ENCODE data around the gene HECTD4.
"Not testable (repeated sequence)": the region's sequence is repeated elsewhere in the genome, so short reads cannot be mapped to it uniquely, and the experiment has no call there.

The HECTD4 gene

DNA sequence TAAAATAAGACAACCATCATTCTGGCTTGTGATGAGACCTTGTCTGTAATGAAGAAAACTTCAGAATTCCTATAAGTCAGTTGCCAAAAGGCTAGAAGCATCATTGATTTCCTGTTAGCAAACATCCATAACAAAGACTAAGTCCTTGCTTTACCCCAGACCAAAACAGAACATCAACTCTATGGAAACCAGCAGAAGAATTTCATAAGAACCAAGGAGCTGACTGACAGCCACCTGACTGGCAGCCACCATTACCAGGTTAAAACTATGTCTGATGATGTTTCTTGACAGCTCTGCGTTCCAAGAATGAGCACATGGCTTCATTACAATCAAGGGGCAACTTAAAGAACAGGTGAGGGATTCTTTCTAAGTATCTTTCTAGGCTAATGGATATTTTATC is 29.3 kb downstream of the HECTD4 start:
- no peak for DNase-seq

DNA sequence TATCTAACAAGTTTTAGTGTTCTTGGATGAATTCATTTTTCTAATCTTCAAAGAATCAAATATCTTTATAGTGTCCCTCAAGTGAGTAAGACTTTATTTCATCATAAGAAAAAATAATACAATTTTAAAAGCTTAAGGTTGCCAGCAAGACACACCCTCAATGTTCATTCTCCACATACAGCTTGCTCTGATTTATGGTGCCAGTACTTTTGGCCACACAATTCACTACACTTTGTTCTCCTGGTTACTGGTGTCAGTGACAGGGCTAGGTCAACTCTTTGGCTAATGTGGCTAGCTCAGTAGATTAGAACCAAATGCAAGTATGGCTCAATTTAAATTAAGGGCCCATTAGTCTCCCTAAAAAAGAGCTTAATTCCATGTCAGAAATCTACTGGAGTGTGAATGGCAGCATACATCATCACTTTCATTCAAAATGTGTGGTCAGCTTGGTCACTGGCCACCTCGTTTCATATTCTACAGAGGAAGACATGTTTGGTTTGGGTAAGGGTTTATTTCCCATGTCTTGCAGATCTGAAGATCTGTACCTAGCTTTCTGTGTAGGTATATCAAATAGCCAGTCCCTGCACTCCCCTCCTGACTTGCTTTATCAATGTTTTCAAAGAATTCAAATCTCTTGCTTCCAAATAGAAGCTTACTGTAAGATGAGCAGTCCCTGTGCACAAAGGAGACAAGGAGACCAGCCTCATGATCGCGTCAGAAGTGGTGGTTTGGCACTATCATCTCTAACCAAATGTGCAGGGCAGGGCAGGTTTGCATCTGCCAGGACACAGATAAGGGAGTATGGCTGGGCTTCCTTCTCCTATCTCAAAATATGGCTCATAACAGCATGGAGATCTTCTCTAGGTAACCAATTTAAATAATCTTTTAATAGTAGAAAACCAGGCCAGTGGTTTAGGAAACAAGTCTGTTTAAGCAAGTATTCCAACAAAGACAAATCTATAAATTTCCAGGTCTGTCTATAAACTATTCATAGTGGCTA is 31.3 kb downstream of the HECTD4 start:
- DNase-seq: no peak

DNA sequence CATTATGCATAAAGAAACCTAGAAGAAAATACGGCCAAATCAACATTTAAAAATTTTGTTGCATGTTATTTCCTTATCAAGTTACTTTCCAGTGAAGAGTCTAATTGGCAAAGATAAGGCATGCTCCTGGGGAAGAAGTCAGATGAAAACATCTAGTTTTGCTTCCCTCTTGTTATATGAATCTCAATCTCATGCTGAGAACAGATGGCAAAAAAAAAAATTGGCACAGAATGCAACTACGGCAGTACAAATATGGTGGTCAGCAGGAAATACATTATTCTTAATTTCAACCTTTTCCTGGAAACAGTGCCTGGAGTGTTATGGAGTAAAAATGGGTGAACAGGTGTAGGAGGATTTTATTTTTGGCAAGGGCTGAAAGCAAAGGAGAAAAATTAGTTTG is 32.8 kb downstream of the HECTD4 start:
- DNase-seq: no peak

DNA sequence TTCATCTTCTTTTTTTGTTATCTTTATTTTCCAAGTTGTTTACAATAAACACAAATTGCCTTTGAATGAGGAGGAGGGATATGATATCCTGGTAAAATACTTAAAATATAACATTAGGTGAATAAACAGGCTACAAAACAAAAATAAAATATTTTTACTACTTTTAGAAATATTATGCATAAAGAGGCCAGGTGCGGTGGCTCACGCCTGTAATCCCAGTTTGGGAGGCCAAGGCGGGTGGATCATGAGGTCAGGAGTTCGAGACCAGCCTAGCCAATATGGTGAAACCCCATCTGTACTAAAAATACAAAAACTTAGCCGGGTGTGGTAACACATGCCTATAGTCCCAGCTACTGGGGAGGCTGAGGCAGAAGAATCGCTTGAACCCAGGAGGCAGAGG is 33.3 kb downstream of the HECTD4 start:
- not testable (repeated sequence) for DNase-seq

DNA sequence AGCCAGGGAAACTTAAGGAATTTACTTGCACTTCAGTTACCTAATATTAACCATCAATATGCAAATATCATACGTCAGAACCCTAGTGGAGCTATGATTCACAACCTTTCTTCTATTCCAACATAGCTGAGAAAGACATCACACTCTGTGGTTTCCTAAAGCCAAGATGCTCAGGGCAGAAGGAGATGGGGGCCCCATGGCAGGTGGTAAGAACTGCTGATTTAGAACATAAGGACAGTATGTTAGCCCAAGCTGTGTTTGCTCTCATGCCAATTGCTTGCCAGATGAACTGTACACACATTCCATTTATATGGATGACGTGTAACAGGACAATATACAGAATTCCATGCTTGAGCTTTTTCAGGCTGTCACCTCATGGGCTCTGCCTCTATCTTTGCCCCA is 34.6 kb downstream of the HECTD4 start:
- peak in 1 of 2 donors; percentile 7 for DNase-seq

DNA sequence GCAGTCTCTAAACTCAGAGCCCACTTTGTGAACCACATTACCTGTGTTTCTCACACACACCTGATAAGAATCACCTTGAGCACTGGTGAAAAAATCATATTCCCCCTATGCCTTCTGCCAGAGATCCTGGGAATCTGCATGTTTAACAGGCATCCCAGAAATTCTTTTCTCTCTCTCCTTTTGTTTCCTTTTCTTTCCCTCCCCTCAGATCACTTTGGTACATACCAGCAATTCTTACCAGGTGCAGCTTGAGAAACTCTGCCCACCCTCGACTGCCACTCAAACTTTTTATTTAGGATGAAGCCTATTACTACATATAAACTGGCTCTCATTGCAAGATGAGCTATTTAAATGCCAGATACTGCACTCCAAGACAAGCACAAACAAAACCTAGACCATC is 36.0 kb downstream of the HECTD4 start:
- no peak for DNase-seq

DNA sequence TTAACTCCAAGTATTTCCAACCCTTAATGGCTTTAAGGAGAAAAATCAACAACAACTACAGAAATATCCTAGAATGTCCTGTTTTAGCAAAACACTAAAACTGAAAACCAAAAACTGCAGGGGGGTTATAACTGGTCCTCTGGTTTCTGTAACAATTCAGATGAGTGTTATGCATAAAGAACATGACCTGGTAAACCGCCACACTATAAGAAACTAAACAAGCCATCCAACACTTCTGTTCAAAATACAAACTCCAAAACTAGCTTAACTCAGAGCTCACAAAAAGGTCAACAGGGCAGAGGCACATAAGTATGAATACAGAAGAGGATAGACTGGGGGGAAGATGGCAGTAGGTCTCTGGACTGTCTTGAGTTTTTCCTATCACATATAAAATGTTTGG is 38.0 kb downstream of the HECTD4 start:
- DNase-seq: no peak

DNA sequence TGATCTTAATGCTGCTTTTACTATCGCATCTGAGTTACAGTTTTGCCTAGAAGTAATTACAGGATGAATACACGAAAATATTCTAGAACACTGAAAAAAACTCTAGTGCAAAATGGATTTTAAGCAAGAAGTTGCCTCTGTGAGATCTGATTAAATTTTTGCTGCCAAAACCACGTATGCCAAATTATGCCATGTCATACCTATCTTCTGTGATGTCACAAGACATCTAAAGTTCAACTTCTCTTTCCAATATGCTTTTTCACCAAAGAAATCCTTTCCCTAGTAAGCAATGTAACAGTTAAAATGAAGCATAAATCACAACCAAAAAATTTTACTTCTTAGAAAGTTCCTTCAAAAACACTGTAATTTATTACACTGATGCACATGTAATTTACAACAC is 39.6 kb downstream of the HECTD4 start:
- no peak for DNase-seq

DNA sequence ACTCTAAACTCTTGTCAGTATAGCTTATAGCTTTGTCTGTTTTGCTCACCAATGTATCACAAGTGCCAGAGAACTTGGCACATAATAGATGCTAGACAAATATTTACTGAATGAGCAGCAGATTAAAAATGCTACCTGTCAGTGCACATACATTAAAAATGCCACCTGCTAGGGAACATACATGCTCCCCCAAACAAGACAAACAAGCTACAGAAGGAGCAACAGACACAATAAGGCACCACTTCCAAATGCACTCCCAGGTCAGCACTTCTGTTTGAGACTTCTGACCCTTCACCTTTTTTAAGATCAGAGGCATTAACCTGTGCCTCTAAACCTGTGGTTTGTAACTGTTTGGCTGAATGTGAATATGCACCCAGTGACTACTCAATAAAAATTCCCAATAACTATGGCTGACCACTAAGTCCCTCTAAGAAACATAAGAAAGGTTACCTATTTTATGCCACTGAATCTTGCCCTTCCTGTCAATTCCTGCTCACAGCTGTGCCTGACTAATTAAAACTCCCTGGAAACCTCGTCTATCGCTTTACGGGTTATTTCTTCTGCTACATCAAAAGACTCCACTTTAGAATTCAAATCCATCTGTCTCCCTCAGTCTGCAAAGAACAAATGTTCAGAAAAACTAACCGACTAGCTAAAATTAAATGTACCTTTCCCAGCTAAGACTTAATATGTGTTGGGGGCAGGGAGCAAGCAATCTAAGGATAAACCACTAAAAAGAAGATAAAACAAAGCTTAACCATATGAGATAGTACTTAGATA is 41.0 kb downstream of the HECTD4 start:
- no peak for DNase-seq

DNA sequence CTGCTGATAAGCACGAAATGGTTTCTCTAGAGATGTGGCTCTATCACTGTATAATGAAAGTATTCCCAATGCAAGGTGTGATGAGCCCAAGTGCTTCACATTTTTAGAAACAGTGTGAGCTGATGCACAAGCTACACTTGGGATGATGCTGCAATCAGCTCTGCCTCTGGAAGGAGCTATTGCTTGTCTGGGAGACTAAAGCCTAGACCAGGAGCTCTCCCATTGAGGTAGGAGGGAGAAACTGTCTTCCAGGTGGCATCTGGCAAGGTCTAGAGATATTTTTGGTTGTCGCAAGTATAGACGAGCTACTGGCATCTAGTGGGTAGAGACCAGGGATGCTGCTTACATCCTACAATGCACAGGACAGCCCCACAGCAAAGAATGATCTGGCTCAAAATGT is 42.0 kb downstream of the HECTD4 start:
- no peak for DNase-seq

DNA sequence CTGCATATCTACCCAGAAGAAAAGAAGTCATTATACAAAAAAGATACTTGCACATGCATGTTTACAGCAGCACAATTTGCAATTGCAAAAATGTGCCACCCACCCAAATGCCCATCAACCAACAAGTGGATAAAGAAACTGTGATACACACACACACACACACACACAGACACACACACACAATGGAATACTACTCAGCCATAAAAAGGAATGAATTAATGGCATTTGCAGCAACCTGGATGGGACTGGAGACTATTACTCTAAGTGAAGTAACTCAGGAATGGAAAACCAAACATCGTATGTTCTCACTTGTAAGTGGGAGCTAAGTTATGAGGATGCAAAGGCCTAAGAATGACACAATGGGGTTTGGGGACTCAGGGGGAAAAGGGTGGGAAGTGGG is 47.2 kb downstream of the HECTD4 start:
- DNase-seq: not testable (repeated sequence)

DNA sequence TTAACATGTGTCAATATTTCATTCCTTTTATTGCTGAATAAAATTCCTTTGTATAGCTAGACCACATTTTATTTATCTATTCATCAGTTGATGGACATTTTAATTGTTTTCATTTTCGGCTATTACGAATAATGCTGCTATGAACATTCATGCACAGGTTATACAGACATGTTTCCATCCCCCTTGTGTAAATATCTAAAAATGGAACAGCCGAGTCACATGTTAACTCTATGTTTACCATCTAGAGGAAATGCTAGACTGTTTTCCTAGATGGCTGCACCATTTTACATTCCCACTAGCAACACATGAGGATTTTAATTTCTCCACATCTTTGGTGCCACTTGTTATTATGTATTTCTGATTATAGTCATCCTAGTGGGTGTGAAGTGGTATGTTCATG is 49.2 kb downstream of the HECTD4 start:
- DNase-seq: no peak

DNA sequence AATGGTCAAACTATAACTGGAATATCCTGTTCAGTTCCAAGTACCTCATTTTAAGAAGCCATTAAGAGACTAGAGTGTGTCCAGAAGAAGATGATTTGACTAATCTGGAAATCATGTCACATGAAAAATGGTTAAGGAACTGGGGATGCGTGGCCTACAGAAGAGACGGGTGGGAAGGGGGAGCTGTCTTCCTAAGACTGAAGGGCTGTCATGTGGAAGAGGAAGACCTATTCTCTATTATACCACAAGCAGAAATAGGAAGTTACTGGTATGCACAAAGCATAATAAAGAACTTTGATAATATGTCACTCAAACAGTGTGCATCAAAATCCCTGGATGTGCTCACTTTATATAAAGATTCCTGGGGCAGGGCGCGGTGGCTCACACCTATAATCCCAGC is 50.3 kb downstream of the HECTD4 start:
- DNase-seq: no peak

DNA sequence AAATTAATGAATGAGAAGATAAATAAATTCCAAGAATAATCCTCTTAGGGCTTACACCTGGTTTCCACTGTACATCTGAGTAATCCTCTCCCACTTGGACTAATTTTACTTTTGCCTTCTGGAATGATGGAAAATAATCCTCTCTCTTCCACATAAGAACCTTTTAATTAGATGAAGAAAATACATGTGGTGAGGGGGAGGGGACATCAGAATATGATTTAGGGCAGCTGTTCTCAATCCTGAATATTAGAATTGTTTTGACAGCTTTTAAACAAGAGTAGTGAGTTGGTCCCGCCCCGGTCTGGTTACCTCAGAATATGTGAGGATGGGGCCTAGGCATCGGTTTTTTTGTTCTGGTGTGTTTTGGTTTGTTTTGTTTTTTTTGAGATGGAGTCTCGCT is 51.5 kb downstream of the HECTD4 start:
- DNase-seq: no peak

DNA sequence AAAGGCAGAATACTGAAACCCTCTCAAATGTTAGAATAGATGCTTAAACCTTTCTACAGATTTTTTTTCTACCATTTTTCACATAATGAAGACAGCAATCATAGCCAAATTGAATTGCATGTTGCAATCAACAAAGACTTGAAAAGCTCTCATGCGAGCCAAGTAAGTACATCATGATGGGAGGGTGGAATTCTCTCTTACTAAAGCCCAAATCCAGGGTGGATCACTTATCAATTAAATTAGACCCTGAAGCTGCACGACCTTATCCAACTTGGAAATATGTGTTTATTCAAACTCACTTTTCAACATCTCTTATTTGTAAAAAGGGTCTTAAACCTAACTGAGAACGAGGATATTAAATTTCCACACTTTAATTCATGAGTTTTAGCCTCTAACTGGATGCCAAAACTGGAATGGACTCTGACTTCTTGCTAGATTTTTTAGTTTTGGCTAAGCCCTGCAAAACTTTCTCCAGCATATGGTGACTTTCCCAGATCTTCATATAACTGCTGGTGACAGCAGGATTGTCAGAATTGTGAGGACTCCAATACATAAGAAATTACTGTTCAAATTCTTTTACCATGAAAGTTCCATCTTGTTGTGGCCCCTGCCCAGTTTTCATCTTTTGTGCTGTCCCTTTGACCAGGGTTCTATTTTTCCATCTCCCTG is 53.6 kb downstream of the HECTD4 start:
- no peak for DNase-seq

DNA sequence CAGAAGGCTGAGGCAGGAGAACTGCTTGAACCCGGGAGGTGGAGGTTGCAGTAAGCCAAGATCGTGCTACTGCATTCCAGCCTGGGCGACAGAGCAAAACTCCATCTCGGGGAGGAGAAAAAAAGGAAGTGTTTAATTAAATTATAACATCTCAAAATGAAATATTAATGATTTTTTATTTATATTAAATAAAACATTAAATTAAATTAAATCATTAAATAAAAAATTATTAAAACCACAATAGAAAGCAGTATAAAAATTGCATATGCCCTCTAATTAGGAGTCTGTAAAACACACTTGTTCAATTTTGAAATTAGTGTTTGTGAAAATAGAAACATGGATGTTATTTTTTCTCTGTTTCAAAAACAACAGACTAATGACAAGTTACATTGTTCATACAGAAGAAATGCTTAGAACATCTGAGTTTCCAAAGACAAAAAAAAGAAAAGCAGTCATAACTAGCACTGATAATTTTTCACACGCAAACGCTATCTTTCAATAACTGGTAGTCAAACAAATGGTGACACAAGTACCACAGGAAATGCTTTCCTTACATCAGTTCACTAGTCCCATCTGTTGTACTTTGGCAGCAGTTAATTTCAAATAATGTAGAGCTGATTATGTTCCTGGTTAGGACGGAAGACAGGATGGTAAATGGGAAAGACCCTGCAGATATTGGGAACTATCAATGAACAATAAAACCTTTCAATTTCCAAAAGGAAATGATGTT is 54.9 kb downstream of the HECTD4 start:
- DNase-seq: no peak

DNA sequence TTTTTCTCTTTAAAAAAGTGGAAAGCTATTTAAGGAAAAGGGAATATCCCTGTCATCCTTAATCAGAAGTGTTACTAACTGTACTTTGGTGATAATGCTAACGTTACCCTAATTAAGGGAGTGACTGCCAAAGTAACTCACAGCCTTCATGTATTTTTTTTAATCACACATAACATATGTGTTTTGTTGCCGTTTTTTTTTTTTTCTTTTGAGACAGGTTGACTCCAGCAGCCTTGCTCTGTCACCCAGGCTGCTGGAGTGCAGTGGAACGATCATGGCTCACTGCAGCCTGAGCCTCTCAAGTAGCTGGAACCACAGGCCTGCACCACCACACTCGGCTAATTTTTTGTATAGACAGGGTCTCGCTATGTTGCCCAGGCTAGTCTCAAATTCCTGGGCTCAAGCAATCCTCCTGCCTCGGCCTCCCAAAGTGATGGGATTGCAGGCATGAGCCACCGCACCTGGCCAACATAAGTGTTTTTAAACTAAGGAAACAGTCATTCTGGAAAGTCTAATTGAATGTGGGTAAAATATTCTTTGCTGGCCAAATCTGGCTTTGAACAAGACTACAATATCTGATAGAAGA is 56.5 kb downstream of the HECTD4 start:
- no peak for DNase-seq

DNA sequence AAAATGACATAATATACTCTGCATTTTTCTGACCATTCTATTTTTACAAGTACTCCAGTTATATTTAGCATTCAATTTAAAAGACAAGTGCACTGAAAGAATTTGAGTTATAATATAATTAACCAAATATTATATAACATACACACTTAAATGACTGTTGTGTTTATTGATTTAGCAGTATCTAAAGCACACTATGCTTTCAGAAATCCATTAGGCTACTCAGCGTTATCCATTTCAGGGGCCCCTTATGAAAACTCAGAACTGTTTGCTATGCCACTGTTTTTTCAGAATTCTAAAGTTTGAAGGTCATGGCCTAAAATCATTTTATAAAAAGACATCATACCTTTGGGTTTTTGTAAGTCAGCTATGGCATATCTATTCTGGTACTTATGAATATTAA is 57.1 kb downstream of the HECTD4 start:
- no peak for DNase-seq

DNA sequence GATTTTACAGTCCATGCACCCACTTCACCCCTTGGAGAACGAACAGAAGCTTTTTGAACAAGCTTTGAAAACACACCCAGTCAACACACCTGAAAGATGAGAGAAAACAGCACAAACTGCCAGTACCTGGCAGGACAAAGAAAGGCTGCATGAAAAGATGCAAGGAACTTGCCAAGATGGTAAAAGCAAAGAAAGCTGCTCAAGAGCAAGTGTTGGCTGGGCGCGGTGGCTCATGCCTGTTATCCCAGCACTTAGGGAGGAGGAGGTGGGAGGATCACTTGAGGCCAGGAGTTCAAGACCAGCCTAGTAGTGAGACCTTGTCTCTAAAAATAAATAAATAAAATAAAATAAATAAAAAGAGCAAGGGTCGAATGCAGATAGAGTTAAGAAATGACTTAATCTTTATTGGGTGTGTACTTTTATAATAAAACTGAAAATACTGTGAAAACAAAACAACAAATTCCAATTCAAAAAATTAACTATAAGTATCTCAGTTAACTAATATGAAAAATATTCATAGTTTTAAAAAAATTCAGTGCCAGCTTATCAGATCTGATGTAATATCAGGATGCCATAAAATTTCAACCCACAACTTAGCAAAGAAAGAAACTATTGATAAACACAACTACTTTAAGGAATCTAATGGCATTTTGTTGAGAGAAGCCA is 59.2 kb downstream of the HECTD4 start:
- DNase-seq: no peak

DNA sequence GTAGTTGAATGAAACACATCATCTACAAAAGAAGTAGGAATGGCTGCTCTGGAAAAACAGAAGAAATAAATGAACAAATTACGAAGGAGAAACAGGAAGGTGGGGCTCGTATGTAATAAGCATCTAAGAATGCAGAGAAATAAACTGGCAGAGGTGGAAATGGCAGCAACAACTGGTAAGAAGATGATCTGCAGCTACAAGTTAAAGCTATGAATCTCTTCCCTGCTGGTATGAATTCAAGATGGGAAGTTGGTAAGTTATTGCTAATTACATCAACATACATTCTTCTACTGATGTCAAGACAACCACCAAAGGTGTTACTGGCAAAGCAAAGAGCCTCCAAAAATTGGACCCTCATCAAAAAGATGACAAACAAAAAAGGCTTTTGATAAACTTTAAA is 59.8 kb downstream of the HECTD4 start:
- no peak for DNase-seq

DNA sequence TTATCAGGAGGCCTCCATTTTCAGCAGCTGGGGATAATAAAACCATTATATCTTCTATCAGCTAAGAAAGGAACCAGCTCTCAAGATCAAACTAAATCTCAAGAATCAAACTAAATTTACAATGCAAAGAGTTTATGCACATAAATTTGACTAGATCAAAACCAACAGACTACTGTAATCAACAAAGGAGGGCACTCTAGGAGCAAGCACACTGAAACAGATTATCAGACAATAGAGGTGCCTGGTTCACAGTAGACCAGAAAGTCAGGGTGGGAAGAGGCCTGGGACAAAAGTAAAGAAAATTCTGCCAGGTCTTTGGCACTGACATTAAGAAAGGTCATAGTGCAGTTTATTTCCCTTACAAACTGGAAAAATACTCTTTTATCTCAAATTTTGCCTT is 61.0 kb downstream of the HECTD4 start:
- DNase-seq: no peak

DNA sequence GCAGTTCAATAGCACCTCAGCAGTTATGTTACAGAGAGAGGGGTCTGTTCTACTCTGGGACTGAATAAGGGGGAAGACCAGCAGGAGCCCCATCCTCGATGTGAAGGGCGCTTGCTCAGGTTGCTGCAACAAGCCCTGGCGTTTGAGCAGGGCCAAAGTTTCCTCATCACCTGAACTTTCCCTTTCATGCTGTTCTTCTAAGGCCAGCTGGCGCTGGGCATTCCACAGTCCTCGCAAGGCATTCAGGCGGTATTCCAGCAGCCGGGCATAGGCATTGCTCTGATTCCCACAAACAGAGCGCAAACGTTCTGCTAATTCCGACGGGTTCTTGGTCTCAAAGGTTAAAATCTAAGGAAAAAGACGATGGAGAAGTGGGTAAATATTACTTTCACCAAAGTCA is 62.8 kb downstream of the HECTD4 start:
- DNase-seq: no peak
